ENCODE results near the gene AIPL1. TPM values are rescaled to one million over a fixed set of nuclear protein-coding genes. Genes with fewer than 3 reads are reported as not detected.

AIPL1 gene
- total RNA-seq, 3 donors from 2014 or later (not counting 1 experiment from before 2014, with no cell fraction given) = not detected

DNA sequence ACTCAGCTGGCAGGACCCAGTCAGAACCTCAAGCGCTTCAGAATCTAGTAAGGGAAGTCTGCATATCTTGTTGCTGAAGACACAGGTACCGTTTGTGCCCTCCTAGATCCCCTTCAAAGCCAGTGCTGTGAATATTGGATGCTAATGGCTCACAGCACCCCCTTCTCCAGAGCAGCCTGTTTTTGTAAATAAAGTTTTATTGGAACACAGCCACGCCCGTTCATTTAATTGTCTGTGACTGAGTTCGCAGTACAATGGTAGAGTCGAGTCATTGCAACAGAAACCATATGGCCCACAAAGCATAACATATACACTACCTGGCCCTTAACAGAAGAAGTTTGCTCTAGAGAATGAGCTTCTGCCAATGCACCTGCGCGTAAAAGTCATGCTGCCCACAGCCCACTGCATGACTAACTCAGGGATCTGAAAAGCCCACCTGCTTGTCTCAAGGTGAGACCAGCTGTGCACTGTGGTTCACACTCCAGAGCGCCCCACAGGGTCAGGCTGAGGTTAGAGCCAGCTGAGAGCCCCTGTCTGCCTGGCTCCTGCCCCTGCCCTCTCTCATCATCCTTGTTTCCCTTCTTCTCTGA is 48.8 kb downstream of the AIPL1 start:
- ATAC-seq = no peak
- Mint-ChIP-seq H3K4me1 (no peaks in the 10 kb centered on the region), H3K36me3 (no peaks in the 10 kb centered on the region), H3K9me3 (no peaks in the 10 kb centered on the region), H3K4me3 (no peak overlapping the region), H3K27me3 (ENCODE audit: low read depth in 2 of 2) (peaks cover 0 to 11% of the 10 kb centered on the region in 2 donors), H3K27ac (no peak overlapping the region)
- Histone ChIP-seq H3K4me1 (ENCODE audit: control insufficient read depth, insufficient read depth, low read length) (no peaks in the 10 kb centered on the region), H3K4me3 (ENCODE audit: low read length) (no peak overlapping the region), H3K36me3 (ENCODE audit: control insufficient read depth, insufficient read depth, low read length) (no peaks in the 10 kb centered on the region), H3K9me3 (ENCODE audit: control insufficient read depth, insufficient read depth, low read length) (no peaks in the 10 kb centered on the region), H3K27me3 (ENCODE audit: control insufficient read depth, insufficient read depth, low read length) (no peaks in the 10 kb centered on the region), H3K27ac (ENCODE audit: low read length) (no peak overlapping the region)
- no peak for DNase-seq
- no peak for TF ChIP-seq CTCF (IDR thresholded peaks at IDR 0.05)
- WGBS (ENCODE audit: insufficient coverage) = 89% methylated on average over 9 of the region's 9 CpGs
- intact Hi-C loops (cut with micrococcal nuclease) = no loop called here

DNA sequence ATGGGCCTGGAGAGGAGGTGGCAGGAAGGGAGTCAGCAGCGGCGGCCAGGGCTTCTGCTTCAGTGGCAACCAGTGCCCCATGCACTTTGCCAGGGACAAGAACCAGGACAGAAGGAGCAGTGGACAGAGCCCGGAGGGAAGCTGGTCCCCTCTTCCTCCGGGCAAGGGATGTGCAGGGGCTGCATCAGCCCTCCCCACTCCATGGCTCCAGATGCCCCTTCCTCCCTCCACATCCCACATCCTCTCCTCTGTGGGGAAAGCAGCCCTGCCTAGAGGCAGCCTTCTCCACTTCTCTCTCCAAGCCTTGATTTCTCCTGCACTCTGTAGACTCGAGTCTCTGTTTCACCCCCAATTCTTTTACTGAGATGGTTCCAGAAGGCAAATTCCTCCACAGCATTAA is 50.4 kb downstream of the AIPL1 start:
- WGBS (ENCODE audit: insufficient coverage) = 81% methylated on average over 5 of the region's 5 CpGs
- Mint-ChIP-seq H3K27ac (no peak overlapping the region), H3K27me3 (ENCODE audit: low read depth in 2 of 2) (peaks cover 0 to 11% of the 10 kb centered on the region in 2 donors), H3K4me3 (no peak overlapping the region), H3K36me3 (no peaks in the 10 kb centered on the region), H3K4me1 (no peaks in the 10 kb centered on the region), H3K9me3 (no peaks in the 10 kb centered on the region)
- Histone ChIP-seq H3K4me1 (ENCODE audit: control insufficient read depth, insufficient read depth, low read length) (no peaks in the 10 kb centered on the region), H3K27me3 (ENCODE audit: control insufficient read depth, insufficient read depth, low read length) (no peaks in the 10 kb centered on the region), H3K36me3 (ENCODE audit: control insufficient read depth, insufficient read depth, low read length) (no peaks in the 10 kb centered on the region), H3K4me3 (ENCODE audit: low read length) (no peak overlapping the region), H3K27ac (ENCODE audit: low read length) (no peak overlapping the region), H3K9me3 (ENCODE audit: control insufficient read depth, insufficient read depth, low read length) (no peaks in the 10 kb centered on the region)
- no peak for TF ChIP-seq CTCF (IDR thresholded peaks at IDR 0.05)
- ATAC-seq (no peak), DNase-seq (no peak)
- intact Hi-C loops (cut with micrococcal nuclease) = no loop called here

- no peaks in the 10 kb centered on the region for H3K4me1 Mint-ChIP-seq
- H3K27me3 Mint-ChIP-seq (ENCODE audit: low read depth in 2 of 2) = peaks cover 8 to 16% of the 10 kb centered on the region in 2 donors
- no peak overlapping the region for H3K27ac Mint-ChIP-seq
- Histone ChIP-seq H3K4me3 (ENCODE audit: low read length) (no peak overlapping the region), H3K27ac (ENCODE audit: low read length) (no peak overlapping the region), H3K27me3 (ENCODE audit: control insufficient read depth, insufficient read depth, low read length) (no peaks in the 10 kb centered on the region), H3K4me1 (ENCODE audit: control insufficient read depth, insufficient read depth, low read length) (no peaks in the 10 kb centered on the region), H3K9me3 (ENCODE audit: control insufficient read depth, insufficient read depth, low read length) (no peaks in the 10 kb centered on the region), H3K36me3 (ENCODE audit: control insufficient read depth, insufficient read depth, low read length) (no peaks in the 10 kb centered on the region)
- H3K4me3 Mint-ChIP-seq = no peak overlapping the region
- H3K36me3 Mint-ChIP-seq = no peaks in the 10 kb centered on the region
- DNase-seq (no peak), ATAC-seq (no peak)
- TF ChIP-seq CTCF (IDR thresholded peaks at IDR 0.05) = no peak
- 87% methylated on average over 11 of the region's 13 CpGs for WGBS (ENCODE audit: insufficient coverage)
- intact Hi-C loops (cut with micrococcal nuclease) = no loop called here
- H3K9me3 Mint-ChIP-seq = peaks cover 0 to 2% of the 10 kb centered on the region in 2 donors
These were observed 53.1 kb downstream of the AIPL1 start for GRCh38 chr17:6381526-6382465.

All from natural killer cell (primary cell).